GM19238 (cell line): Measurements from ENCODE around the gene THBS4.

Source experiments
- DNase-seq: peaks from one replicate; pipeline ENCODE4 v3.0.0; 2011; ENCODE audit warnings: low spot score; ENCODE audit not compliant: insufficient read length

Gene THBS4

GRCh38 chr5:80034962-80035821 lies at the start of gene THBS4:
THBS4 (plus strand) TSS chr5:80035348; CDS start chr5:80035538, 190 bp downstream.
- DNase-seq: no peak

GRCh38 chr5:79986260-79986659 lies 48.9 kb upstream of the THBS4 start:
- DNase-seq: no peak

DNA sequence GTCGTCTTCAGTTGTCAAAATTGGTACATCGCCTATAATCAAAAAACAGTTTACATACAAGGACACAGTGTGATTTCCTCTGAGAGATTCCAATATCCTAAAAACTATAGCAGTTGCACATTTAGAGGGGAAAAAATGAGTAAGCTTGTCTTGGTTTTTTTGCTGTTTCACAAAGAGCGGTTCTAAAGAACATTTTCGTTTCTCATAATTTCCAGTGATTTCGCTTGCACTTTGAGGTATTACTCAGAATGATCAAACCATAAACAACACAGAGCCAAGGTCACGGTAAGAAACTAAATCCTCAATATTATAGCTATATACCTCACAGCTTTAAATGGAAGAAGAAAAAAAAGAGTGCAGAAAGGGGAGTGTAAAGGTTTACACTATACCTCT lies 44.9 kb upstream of the THBS4 start:
- DNase-seq: peak; percentile 3

GRCh38 chr5:79990598-79991507 lies 44.3 kb upstream of the THBS4 start, which contains the start of gene MTX3:
MTX3 (minus strand) TSS chr5:79991262; CDS start chr5:79991238, 24 bp downstream.
- peak; percentile 66 for DNase-seq

DNA sequence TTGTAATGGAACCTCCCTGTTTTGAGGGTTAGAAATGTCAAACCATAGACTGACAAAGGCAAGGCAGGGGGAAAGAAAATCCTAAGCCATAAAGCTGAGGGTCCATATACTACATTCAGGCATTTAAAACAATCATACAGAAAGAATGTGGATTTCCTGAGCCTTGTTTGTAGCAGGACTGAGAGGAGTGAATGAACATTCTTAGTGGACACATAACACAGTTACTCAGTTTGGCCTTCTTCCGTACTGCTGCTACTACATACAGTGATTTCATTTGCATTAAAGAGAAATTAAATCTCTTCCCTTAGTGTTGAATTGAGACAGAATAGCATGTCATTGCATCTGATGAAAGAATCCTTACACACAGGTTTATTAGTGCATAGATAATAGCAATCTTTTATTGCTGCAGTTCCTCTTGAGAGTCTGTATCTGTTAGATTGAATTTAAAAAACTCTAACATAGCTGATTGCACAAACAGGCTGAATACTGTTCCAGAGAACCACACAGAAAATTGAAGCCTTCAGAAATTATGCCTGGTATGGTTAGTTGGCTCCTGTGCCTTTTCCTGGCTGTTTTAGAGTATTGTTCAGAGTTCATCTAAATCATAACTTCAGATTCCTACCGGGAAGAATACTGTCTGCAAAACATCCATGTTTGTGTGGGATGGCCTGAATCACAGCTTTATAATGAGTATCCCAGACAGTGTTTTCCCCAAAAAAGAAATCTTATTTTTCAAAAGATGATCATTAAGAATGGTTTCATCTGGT lies 42.1 kb upstream of the THBS4 start:
- no peak for DNase-seq

GRCh38 chr5:79999722-80000121 lies 35.4 kb upstream of the THBS4 start:
- DNase-seq: no peak

- DNase-seq: no peak
Observed at GRCh38 chr5:80002677-80003076, 32.5 kb upstream of the THBS4 start.

DNA sequence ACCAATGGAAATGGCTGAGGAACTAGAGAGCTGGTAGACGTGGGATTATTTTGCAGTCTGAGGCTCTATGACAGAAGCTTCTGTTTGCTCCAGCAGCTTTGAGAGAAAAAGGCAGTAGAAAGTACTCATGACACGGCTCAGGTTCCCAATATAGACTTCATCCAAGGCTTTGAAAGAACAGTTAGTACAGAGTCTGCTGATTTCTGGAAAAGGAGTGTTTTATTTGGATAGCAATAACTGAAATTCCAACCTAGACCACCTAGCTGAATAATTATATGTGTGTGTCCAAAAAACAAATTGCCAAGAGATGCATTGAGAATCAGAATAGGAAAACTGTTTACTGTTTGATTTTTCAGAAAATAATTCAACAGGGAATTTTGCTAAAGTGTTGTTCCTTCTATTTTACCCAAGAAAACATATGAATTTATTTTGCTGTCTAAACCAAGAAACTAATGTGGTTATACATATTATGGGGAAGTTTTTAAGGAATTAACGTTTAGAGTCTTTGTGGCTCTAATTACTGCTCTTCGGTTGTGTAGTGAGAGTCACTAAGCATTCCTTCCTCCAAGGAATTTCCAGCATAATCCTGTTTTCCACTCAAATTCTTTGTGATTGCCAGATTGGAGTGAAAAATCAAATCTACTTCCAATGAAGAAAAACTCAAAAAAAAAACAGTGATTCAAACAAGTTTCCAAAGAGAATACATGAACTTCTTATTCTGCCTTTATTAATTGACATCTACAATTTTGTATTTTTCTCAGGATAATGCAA lies 26.0 kb upstream of the THBS4 start:
- DNase-seq: no peak

DNA sequence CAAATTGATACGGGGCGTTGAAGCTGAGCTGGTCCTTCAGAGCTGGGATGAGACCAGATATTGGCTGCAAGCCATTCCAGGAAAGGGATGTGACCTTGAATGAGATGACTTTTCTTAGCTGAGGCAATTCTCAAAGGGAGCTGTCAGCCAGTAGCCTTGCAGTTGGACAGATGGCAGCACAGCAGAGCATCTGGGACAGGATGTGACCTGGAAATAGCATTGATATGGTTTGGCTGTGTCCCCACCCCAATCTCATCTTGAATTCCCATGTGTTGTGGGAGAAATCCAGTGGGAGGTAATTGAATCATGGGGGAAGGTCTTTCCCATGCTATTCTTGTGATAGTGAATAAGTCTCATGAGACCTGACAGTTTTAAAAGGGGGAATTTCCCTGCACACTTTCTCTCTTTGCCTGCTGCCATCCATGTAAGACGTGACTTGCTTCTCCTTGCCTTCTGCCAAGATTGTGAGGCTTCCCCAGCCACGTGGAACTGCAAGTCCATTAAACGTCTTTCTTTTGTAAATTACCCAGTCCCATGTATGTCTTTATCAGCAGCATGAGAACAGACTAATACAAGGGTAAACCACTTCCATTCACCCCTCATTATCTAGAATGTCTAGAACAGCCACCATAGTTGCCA lies 24.3 kb upstream of the THBS4 start:
- no peak for DNase-seq

DNA sequence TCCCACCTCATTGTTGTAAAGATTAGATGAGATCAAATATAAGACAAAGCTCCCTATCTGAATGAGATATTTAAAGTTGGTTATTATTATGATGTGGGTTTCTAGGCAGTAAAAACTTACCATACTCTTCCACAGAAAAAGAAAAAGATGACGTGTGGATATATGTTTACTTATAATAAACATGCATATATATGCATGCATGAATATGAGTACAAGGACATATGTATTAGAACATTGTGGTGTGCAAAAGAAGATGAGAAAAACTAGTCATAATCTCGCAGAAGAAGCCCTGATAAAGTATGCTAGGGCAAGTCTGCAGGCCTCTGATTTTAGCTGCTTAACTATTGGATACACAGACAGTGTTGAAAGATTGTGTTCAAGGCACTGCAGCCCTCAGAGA lies 10.1 kb upstream of the THBS4 start:
- no peak for DNase-seq

DNA sequence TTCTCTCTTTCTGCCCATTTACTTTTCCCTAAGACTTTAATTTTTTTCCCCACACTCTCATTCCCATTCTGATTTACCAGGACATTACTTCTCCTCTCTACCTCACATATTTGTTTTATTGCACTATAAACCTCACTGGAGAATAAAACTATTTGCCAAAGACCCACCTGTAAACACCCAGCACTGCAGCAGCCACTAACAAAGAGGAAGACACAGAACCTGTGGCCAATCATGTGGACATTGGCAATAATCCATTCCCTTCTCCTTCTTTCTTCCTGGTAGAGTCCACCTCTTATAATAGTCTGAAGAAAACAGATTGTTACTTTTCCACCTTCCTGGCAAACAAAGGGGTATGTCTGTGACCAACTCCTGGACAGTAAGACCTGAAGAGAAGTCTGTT lies 8.3 kb upstream of the THBS4 start:
- DNase-seq: no peak

GRCh38 chr5:80031109-80031508 lies 4.0 kb upstream of the THBS4 start:
- no peak for DNase-seq

DNA sequence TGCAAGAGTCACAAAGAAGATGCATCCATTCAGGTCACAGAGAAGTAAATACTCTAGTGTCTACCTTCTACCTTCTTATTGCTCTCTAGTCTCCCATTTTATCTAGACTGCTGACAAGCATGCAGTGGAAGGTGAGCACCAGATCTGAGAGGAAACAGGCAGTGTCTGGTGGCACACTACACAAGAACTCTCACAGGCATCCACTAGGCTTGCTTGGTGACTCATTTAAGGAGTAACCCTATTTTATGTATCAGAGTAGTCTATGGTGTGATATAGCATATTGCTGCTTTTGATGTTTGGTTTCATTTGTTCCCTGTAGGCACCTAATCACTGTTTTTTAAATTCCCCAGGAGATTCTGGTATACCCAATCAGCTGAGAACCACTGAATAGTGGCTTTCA lies 1.6 kb upstream of the THBS4 start:
- no peak for DNase-seq

DNA sequence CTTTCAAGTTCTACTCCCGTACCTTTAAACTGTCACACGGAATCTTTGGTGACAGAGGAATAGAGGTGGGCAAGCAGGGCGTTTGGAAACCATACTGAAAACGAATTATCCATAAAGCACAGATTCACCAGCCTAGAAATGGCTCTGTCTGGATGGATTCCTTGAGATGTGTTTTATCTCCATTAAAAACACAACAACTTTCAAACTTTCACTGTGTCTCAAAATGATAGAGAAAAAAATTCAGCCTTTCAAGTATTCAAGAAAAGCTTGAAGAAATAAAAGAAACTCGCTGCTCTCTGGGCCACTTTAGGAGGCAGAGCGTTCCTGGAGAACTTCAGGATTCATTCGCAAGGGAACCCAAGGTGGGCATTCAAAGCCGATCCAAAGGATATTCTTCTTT lies 589 bp upstream of the THBS4 start:
- no peak for DNase-seq

- no peak for DNase-seq
Observed at GRCh38 chr5:80035839-80036238, 691 bp downstream of the THBS4 start.

DNA sequence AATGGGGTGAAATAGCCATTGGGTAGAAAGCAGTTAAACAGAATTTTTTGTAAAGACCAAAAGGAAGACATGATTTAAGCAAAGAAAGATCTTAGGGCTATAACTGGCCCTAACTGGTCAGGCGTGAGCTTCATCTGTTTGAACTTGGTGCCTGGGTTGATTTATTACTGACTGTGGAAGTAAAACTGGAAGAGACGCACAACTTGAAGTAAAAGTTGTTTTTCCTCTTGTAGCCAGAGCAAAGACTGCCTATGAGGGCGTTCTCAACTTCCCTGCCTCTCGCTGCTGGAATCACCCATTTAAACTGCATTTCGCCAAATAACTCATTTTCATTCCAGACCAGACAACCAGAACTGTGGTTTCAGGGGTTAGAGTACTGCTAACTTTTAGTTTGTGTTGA lies 1.5 kb downstream of the THBS4 start:
- DNase-seq: no peak

- DNase-seq: no peak
Observed at GRCh38 chr5:80037366-80037765, 2.2 kb downstream of the THBS4 start.

DNA sequence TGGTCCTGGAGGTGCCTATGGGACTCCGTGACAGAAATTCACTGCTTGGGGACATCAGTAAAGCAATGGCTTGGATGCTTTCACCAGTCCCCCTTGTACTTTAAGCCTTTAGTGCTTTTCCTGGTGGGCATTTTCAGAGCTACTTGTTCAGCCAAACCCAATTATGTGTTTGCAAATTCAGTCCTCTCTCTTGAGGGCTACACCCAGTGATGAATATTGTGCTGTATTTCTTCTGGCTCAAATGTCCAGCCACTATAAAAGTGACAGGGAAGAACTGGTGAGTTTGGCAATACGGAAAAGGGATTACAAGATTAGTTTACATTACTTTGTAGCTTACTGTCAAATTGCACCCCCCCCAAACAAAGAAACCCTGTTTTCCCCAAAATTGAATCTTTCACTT lies 4.5 kb downstream of the THBS4 start:
- DNase-seq: no peak

DNA sequence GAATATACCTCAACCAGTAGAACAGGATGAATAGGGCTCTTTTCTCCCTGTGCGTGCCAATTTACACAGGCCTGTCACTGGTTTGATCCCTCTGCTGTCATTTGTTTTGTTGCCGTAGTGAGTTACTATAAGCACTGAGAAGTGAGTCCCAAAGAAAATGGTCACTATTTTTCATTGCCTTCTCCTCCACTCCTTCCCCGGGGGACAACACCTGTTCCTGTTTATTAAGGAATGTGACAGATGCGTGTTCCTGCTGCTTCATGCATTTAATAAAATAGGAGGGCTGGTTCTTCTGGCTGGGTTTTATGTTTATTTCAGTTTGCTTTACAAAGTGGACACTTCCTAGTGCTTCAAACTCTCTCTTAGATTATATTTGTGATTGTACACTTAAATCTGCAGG lies 6.4 kb downstream of the THBS4 start:
- no peak for DNase-seq

DNA sequence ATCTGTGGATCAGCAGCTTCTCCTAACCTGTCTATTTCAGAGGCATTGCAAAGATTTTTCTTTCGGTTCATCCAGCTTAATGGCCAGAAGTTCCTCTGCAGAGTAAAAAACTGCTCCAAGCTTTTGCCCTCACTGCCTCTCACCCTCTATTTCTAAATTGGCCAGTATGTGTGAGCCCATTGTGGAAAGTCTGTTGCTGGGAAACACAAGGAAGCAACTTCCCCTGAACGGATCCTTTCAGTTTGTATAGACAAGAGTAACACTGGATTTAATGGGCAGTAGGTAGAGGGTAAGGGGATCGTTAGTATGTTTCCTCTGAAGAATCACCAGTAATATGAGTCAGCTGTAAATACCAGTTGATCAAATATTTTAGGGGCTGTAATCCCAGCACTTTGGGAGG lies 7.2 kb downstream of the THBS4 start:
- no peak for DNase-seq
